Measurements from ENCODE around the gene OR2Z1.
"Not testable (repeated sequence)": the region's sequence is repeated elsewhere in the genome, so short reads cannot be mapped to it uniquely, and the experiment has no call there.

Gene OR2Z1

GRCh38 chr19:8702350-8702749 is 19.1 kb upstream of the OR2Z1 start:
- DNase-seq (ENCODE audit: low spot score), result no peak

- DNase-seq (ENCODE audit: low spot score), result no peak
Measured at GRCh38 chr19:8703223-8703622, 18.2 kb upstream of the OR2Z1 start.

GRCh38 chr19:8705304-8705703 is 16.1 kb upstream of the OR2Z1 start:
- not testable (repeated sequence) for DNase-seq (ENCODE audit: low spot score)

GRCh38 chr19:8705742-8706141 is 15.7 kb upstream of the OR2Z1 start:
- no peak for DNase-seq (ENCODE audit: low spot score)

- DNase-seq (ENCODE audit: low spot score), result not testable (repeated sequence)
Measured at GRCh38 chr19:8710337-8710736, 11.1 kb upstream of the OR2Z1 start.

GRCh38 chr19:8722032-8722431 is 598 bp downstream of the OR2Z1 start:
- DNase-seq (ENCODE audit: low spot score), result no peak

- DNase-seq (ENCODE audit: low spot score), result no peak
Measured at GRCh38 chr19:8724276-8724675, 2.8 kb downstream of the OR2Z1 start.

- no peak for DNase-seq (ENCODE audit: low spot score)
Measured at GRCh38 chr19:8731428-8732169, 10.2 kb downstream of the OR2Z1 start.

- DNase-seq (ENCODE audit: low spot score), result no peak
Measured at GRCh38 chr19:8738377-8738776, 16.9 kb downstream of the OR2Z1 start.

GRCh38 chr19:8739291-8740065 is 18.0 kb downstream of the OR2Z1 start:
- not testable (repeated sequence) for DNase-seq (ENCODE audit: low spot score)

GRCh38 chr19:8767257-8767656 is 45.8 kb downstream of the OR2Z1 start:
- DNase-seq (ENCODE audit: low spot score), result not testable (repeated sequence)

- DNase-seq (ENCODE audit: low spot score), result not testable (repeated sequence)
Measured at GRCh38 chr19:8769265-8769664, 47.8 kb downstream of the OR2Z1 start.

- not testable (repeated sequence) for DNase-seq (ENCODE audit: low spot score)
Measured at GRCh38 chr19:8773587-8773986, 52.2 kb downstream of the OR2Z1 start.

Measured in HuH-7.5 (cell line).